ENCODE results near the gene LNP1. TPM values are rescaled to one million over a fixed set of nuclear protein-coding genes. Genes with fewer than 3 reads are reported as not detected.

LNP1 gene
- total and polyA plus RNA-seq, 2 donors (not counting 1 experiment from before 2014, with no cell fraction given) = 3.1 to 3.5 TPM

- no peaks in the 10 kb centered on the region for H3K4me1 ChIP-seq (ENCODE audit: control insufficient read depth, extremely low read depth, insufficient read depth, low read length)
- no peaks in the 10 kb centered on the region for H3K79me2 ChIP-seq (ENCODE audit: control insufficient read depth, insufficient read depth, low read length)
- H3K36me3 ChIP-seq (ENCODE audit: control insufficient read depth, insufficient read depth, low read length) = no peaks in the 10 kb centered on the region
- H3K4me3 ChIP-seq (replicated peaks in 1 of 4; ENCODE audit: control extremely low read depth in 1 of 4, insufficient read depth in 1 of 4, low read depth in 3 of 4, low read length in 4 of 4) = no peak overlapping the region
- no peak overlapping the region for H3K9ac ChIP-seq (ENCODE audit: insufficient read depth, low read length)
- no peak overlapping the region for H3K4me2 ChIP-seq (ENCODE audit: extremely low read depth, insufficient read depth, low read length)
- H4K20me1 ChIP-seq (ENCODE audit: control insufficient read depth, extremely low read depth, insufficient read depth, low read length) = no peaks in the 10 kb centered on the region
- H3K27ac ChIP-seq (ENCODE audit: insufficient read depth, low read length) = no peak overlapping the region
- no peaks in the 10 kb centered on the region for H3K27me3 ChIP-seq (ENCODE audit: control insufficient read depth, insufficient read depth, low read length)
- H3K9me3 ChIP-seq (ENCODE audit: control insufficient read depth, insufficient read depth, low read depth, low read length) = no peaks in the 10 kb centered on the region
- peak in 1 of 2 donors; percentile 90 for DNase-seq (ENCODE audit: low read depth in 2 of 2)
- TF ChIP-seq, protein P1, sequence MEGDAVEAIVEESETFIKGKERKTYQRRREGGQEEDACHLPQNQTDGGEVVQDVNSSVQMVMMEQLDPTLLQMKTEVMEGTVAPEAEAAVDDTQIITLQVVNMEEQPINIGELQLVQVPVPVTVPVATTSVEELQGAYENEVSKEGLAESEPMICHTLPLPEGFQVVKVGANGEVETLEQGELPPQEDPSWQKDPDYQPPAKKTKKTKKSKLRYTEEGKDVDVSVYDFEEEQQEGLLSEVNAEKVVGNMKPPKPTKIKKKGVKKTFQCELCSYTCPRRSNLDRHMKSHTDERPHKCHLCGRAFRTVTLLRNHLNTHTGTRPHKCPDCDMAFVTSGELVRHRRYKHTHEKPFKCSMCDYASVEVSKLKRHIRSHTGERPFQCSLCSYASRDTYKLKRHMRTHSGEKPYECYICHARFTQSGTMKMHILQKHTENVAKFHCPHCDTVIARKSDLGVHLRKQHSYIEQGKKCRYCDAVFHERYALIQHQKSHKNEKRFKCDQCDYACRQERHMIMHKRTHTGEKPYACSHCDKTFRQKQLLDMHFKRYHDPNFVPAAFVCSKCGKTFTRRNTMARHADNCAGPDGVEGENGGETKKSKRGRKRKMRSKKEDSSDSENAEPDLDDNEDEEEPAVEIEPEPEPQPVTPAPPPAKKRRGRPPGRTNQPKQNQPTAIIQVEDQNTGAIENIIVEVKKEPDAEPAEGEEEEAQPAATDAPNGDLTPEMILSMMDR (conservative IDR thresholded peaks at IDR 0.05 in 1 of 2, IDR thresholded peaks at IDR 0.05 in 1 of 2; ENCODE audit: low read depth in 1 of 2, low read length in 2 of 2) = no peak
- TF ChIP-seq EZH2 (IDR thresholded peaks at IDR 0.05; ENCODE audit: low read length, missing control alignments) = no peak
- H2AFZ ChIP-seq (ENCODE audit: low read length) = no peak overlapping the region
Measured at GRCh38 chr3:100496711-100497261, 95.4 kb downstream of the LNP1 start.

DNA sequence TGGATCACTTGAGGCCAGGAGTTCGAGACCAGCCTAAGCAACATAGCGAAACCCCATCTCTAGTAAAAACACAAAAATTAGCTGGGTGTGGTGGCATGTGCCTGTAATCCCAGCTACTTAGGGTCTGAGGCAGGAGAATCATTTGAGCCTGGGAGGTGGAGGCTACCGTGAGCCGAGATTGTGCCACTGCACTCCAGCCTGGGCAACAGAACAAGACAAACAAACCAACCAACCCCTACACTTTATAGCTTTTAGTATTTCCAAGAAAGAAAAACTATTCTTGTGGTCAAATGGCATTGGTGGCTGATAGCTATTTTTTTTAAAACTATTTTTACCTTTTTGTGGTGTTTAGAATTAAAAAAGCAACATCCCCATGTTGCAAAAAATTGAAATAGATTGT is 98.3 kb downstream of the LNP1 start:
- no peaks in the 10 kb centered on the region for H3K27me3 ChIP-seq (ENCODE audit: control insufficient read depth, insufficient read depth, low read length)
- no peaks in the 10 kb centered on the region for H3K36me3 ChIP-seq (ENCODE audit: control insufficient read depth, insufficient read depth, low read length)
- H3K79me2 ChIP-seq (ENCODE audit: control insufficient read depth, insufficient read depth, low read length) = no peaks in the 10 kb centered on the region
- H3K4me2 ChIP-seq (ENCODE audit: extremely low read depth, insufficient read depth, low read length) = no peak overlapping the region
- H3K27ac ChIP-seq (ENCODE audit: insufficient read depth, low read length) = no peak overlapping the region
- DNase-seq (ENCODE audit: low read depth in 2 of 2) = no peak
- no peak overlapping the region for H2AFZ ChIP-seq (ENCODE audit: low read length)
- no peak overlapping the region for H3K9ac ChIP-seq (ENCODE audit: insufficient read depth, low read length)
- H3K4me3 ChIP-seq (replicated peaks in 1 of 4; ENCODE audit: control extremely low read depth in 1 of 4, insufficient read depth in 1 of 4, low read depth in 3 of 4, low read length in 4 of 4) = no peak overlapping the region
- no peaks in the 10 kb centered on the region for H3K9me3 ChIP-seq (ENCODE audit: control insufficient read depth, insufficient read depth, low read depth, low read length)
- no peaks in the 10 kb centered on the region for H3K4me1 ChIP-seq (ENCODE audit: control insufficient read depth, extremely low read depth, insufficient read depth, low read length)
- no peaks in the 10 kb centered on the region for H4K20me1 ChIP-seq (ENCODE audit: control insufficient read depth, extremely low read depth, insufficient read depth, low read length)
- TF ChIP-seq EZH2 (IDR thresholded peaks at IDR 0.05; ENCODE audit: low read length, missing control alignments) = no peak
- TF ChIP-seq, protein P1 (conservative IDR thresholded peaks at IDR 0.05 in 1 of 2, IDR thresholded peaks at IDR 0.05 in 1 of 2; ENCODE audit: low read depth in 1 of 2, low read length in 2 of 2) = no peak

DNA sequence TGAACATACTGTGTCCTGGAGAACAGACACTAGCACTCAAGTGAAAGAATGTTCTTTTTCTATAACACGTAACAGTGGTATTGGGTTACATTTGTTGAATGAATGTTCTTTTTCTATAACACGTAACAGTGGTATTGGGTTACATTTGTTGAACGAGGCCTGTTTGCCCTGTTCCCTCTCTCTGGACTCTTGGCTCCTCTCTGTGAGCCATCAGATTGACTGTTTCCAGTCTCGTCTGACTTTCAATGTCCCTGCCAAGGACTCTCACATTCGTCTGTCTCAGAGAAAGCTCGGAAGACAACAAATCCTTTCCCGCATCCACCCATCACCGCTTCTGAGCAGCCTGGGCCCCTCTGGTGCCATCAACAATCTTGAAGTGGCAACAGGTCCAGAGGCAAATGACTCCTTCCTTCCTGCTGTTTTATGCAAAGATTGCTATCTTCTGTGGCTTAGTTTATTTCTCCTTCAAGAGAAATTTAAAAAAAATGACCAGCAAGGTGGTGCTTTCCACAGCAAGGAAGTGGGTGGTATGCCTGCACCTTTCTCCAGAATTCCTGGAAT is 99.1 kb downstream of the LNP1 start:
- Histone ChIP-seq H3K9ac (ENCODE audit: insufficient read depth, low read length) (no peak overlapping the region), H2AFZ (ENCODE audit: low read length) (no peak overlapping the region), H3K27ac (ENCODE audit: insufficient read depth, low read length) (no peak overlapping the region), H3K4me1 (ENCODE audit: control insufficient read depth, extremely low read depth, insufficient read depth, low read length) (no peaks in the 10 kb centered on the region), H3K4me3 (replicated peaks in 1 of 4; ENCODE audit: control extremely low read depth in 1 of 4, insufficient read depth in 1 of 4, low read depth in 3 of 4, low read length in 4 of 4) (no peak overlapping the region), H4K20me1 (ENCODE audit: control insufficient read depth, extremely low read depth, insufficient read depth, low read length) (no peaks in the 10 kb centered on the region), H3K79me2 (ENCODE audit: control insufficient read depth, insufficient read depth, low read length) (no peaks in the 10 kb centered on the region), H3K36me3 (ENCODE audit: control insufficient read depth, insufficient read depth, low read length) (no peaks in the 10 kb centered on the region), H3K27me3 (ENCODE audit: control insufficient read depth, insufficient read depth, low read length) (no peaks in the 10 kb centered on the region), H3K4me2 (ENCODE audit: extremely low read depth, insufficient read depth, low read length) (no peak overlapping the region), H3K9me3 (ENCODE audit: control insufficient read depth, insufficient read depth, low read depth, low read length) (no peaks in the 10 kb centered on the region)
- no peak for TF ChIP-seq EZH2 (IDR thresholded peaks at IDR 0.05; ENCODE audit: low read length, missing control alignments)
- TF ChIP-seq, protein P1 (conservative IDR thresholded peaks at IDR 0.05 in 1 of 2, IDR thresholded peaks at IDR 0.05 in 1 of 2; ENCODE audit: low read depth in 1 of 2, low read length in 2 of 2) = no peak
- peak in 1 of 2 donors; percentile 29 for DNase-seq (ENCODE audit: low read depth in 2 of 2)

All from fibroblast of lung (primary cell).